ENCODE data around the gene PIWIL1. TPM values are rescaled to one million over a fixed set of nuclear protein-coding genes. Genes with fewer than 3 reads are reported as not detected.

The PIWIL1 gene
- total RNA-seq, 1 experiment from 2014 or later, result not detected

DNA sequence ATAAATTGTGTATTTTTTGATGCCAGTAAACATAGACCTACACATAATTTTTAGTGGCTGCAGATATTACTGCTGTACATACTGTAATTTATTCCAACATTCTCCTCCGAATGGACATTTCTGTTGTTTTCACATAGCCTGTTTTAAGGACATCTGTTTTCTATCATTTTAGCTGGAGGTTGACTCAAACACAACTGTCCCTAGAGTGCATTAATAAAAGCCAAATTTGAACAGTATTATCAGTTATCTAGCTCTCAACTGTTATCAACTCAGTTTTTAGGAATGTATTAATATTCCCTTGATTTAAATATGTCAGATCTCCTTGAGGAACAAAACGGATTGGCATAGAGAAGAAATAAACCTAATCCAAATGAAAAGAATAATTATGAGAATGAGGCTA is 17.2 kb upstream of the PIWIL1 start:
- peaks cover 71% of the 10 kb centered on the region for H3K27me3 Mint-ChIP-seq (ENCODE audit: low read depth)
- Histone ChIP-seq H2BK120ac (ENCODE audit: low read depth, low read length, poor library complexity, severe bottlenecking) (no peak overlapping the region), H3K56ac (ENCODE audit: insufficient read length, low read depth, low read length) (no peak overlapping the region), H3K23ac (ENCODE audit: insufficient read length, low read depth, low read length) (no peak overlapping the region), H3K79me1 (ENCODE audit: insufficient read depth, low read depth, low read length, poor library complexity, severe bottlenecking) (no peaks in the 10 kb centered on the region), H3K23me2 (ENCODE audit: insufficient read length, low read depth, low read length, poor library complexity, severe bottlenecking) (no peaks in the 10 kb centered on the region), H4K5ac (ENCODE audit: insufficient read length, low read depth, low read length) (no peak overlapping the region), H3K4ac (ENCODE audit: low read depth, low read length) (no peak overlapping the region), H3K79me2 (ENCODE audit: insufficient read depth, low read length) (no peaks in the 10 kb centered on the region), H3K4me1 (ENCODE audit: insufficient read depth, low read length) (no peaks in the 10 kb centered on the region), H2AFZ (ENCODE audit: low read length) (no peak overlapping the region), H3K4me2 (ENCODE audit: insufficient read depth, insufficient read length, low read length) (no peak overlapping the region), H4K8ac (replicated peaks; ENCODE audit: insufficient read length, low read depth, low read length) (no peak overlapping the region), H3T11ph (ENCODE audit: low read length) (no peak overlapping the region), H3K27ac (ENCODE audit: insufficient read length, low read depth, low read length) (no peak overlapping the region), H3K9me3 (ENCODE audit: control insufficient read depth, low read depth, low read length) (no peaks in the 10 kb centered on the region), H2AK5ac (ENCODE audit: insufficient read length, low read length) (no peak overlapping the region), H2BK5ac (ENCODE audit: insufficient read length, low read length) (no peak overlapping the region), H2BK20ac (ENCODE audit: low read depth, low read length, poor library complexity, severe bottlenecking) (no peak overlapping the region), H2BK15ac (ENCODE audit: low read depth, low read length) (no peak overlapping the region), H3K18ac (ENCODE audit: insufficient read length, low read depth, low read length) (no peak overlapping the region), H3K27me3 (ENCODE audit: insufficient read depth, low read length) (no peaks in the 10 kb centered on the region; the same call in 1 of the 2 replicates), H3K9ac (ENCODE audit: extremely low read depth, insufficient read length, low read length) (no peak overlapping the region), H3K14ac (ENCODE audit: insufficient read depth, low read length) (no peak overlapping the region), H4K91ac (ENCODE audit: insufficient read length, low read depth, low read length) (no peak overlapping the region), H2BK12ac (ENCODE audit: insufficient read length, low read depth, low read length) (no peak overlapping the region), H4K20me1 (ENCODE audit: control insufficient read depth, insufficient read depth, insufficient read length) (no peaks in the 10 kb centered on the region)
- no peaks in the 10 kb centered on the region for H3K9me3 Mint-ChIP-seq
- H3K4me3 Mint-ChIP-seq, result no peak overlapping the region
- H3K4me1 Mint-ChIP-seq, result no peaks in the 10 kb centered on the region
- WGBS (ENCODE audit: extremely low coverage, insufficient read length, low lambda C conversion rate), result no CpG with 5 or more reads among the region's 2 CpGs
- no peak for DNase-seq
- H3K27ac Mint-ChIP-seq, result no peak overlapping the region
- TF ChIP-seq, protein P1, sequence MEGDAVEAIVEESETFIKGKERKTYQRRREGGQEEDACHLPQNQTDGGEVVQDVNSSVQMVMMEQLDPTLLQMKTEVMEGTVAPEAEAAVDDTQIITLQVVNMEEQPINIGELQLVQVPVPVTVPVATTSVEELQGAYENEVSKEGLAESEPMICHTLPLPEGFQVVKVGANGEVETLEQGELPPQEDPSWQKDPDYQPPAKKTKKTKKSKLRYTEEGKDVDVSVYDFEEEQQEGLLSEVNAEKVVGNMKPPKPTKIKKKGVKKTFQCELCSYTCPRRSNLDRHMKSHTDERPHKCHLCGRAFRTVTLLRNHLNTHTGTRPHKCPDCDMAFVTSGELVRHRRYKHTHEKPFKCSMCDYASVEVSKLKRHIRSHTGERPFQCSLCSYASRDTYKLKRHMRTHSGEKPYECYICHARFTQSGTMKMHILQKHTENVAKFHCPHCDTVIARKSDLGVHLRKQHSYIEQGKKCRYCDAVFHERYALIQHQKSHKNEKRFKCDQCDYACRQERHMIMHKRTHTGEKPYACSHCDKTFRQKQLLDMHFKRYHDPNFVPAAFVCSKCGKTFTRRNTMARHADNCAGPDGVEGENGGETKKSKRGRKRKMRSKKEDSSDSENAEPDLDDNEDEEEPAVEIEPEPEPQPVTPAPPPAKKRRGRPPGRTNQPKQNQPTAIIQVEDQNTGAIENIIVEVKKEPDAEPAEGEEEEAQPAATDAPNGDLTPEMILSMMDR (conservative IDR thresholded peaks at IDR 0.05), result no peak
- no peaks in the 10 kb centered on the region for H3K36me3 Mint-ChIP-seq (ENCODE audit: insufficient read depth in 1 of 3, low read depth in 3 of 3)
